HCT116 (cell line): ENCODE measurements around the gene MNX1. TPM values are rescaled to one million over a fixed set of nuclear protein-coding genes. Genes with fewer than 3 reads are reported as not detected.

Experiments
- ATAC-seq: fragments of 200-7000 bp; cut with Tn5 transposase; 2 replicates; pipeline ENCODE4 v1.9.1; 2020; ENCODE audit warnings: mild to moderate bottlenecking, moderate library complexity
- BruUV-seq: library from RNA; stranded (reverse); fragments of 400-500 nt; replicated peaks from 2 replicates; lab custom pipeline; 2021; lab: Mats Ljungman, UMichigan
- CTCF ChIA-PET: fragments of 300-600 bp; sonication (Branson Sonifier 250); formaldehyde crosslinking; loops from one replicate; lab custom pipeline; 2021; ENCODE audit warnings: antibody characterized with exemption; lab: Charles Lee
- POLR2A ChIA-PET: fragments of 300-600, 350-600 bp; sonication (Branson Sonifier 250); formaldehyde crosslinking; loops from one replicate; lab custom pipeline; 2021; ENCODE audit warnings: antibody characterized with exemption; lab: Charles Lee
- RAD21 ChIA-PET, 2 experiments: fragments of 300-600 bp; sonication (Branson Sonifier 250); formaldehyde crosslinking; loops; one replicate each; lab custom pipeline; 2023; ENCODE audit warnings: low total read pairs in 2 of 2; ENCODE audit not compliant: uncharacterized antibody in 2 of 2, unreplicated experiment in 2 of 2, low non-redundant PET in 1 of 2; lab: Charles Lee
- DNase-seq: peaks from one replicate; pipeline ENCODE4 v3.0.0-alpha.2; 2010; ENCODE audit warnings: low read depth, low spot score
- H2AFZ ChIP-seq: fragments of 200-600 bp; shearing (Covaris generic), sonication (generic); 2 replicates; pipeline ENCODE4 v1.6.1; 2017; ENCODE audit warnings: low read depth, mixed run types, mixed read lengths, antibody characterized with exemption, low read length; ENCODE audit not compliant: poor library complexity, severe bottlenecking
- H3K27ac ChIP-seq: 2 replicates; pipeline ENCODE4 v1.5.1; 2012; ENCODE audit warnings: low read depth, low read length
- H3K27me3 ChIP-seq: fragments of 200-600 bp; sonication (generic); 2 replicates; pipeline ENCODE4 v1.6.1; 2016; ENCODE audit warnings: mixed run types, low read length, mixed read lengths; ENCODE audit not compliant: insufficient read depth
- H3K36me3 ChIP-seq, 2 experiments: fragments of 200-500 bp in 1 of 2; fragments of 200-600 bp in 1 of 2; sonication (Bioruptor generic) in 1 of 2; sonication (generic) in 1 of 2; 2 replicates each; pipeline versions ENCODE4 v1.5.1 to v1.6.1; 2014 to 2016; ENCODE audit warnings: low read length in 2 of 2, inconsistent platforms in 1 of 2, mixed read lengths in 1 of 2, mixed run types in 1 of 2; ENCODE audit not compliant: insufficient read depth in 2 of 2, control insufficient read depth in 1 of 2
- H3K4me1 ChIP-seq, 2 experiments: fragments of 200-600 bp in 1 of 2; sonication (generic) in 1 of 2; 2 replicates each; pipeline versions ENCODE4 v1.5.1 to v1.6.1; 2012 to 2017; ENCODE audit warnings: low read length in 2 of 2, inconsistent platforms in 1 of 2, mild to moderate bottlenecking in 1 of 2, mixed read lengths in 1 of 2, mixed run types in 1 of 2, moderate library complexity in 1 of 2; ENCODE audit not compliant: insufficient read depth in 2 of 2, control insufficient read depth in 1 of 2
- H3K4me2 ChIP-seq: fragments of 200-600 bp; sonication (generic); 2 replicates; pipeline ENCODE4 v1.6.1; 2017; ENCODE audit warnings: mixed run types, low read length, mixed read lengths
- H3K4me3 ChIP-seq, 2 experiments: fragments of 200-600 bp in 1 of 2; sonication (generic) in 1 of 2; replicated peaks in 1 of 2; 2 replicates each; pipeline ENCODE4 v1.5.1; 2011 to 2016; ENCODE audit warnings: low read length in 2 of 2, control low read depth in 1 of 2, low read depth in 1 of 2, mild to moderate bottlenecking in 1 of 2, mixed read lengths in 1 of 2, mixed run types in 1 of 2
- H3K79me2 ChIP-seq: fragments of 200-600 bp; sonication (generic); 2 replicates; pipeline ENCODE4 v1.6.1; 2017; ENCODE audit warnings: mild to moderate bottlenecking, mixed run types, low read length, moderate library complexity, mixed read lengths; ENCODE audit not compliant: insufficient read depth
- H3K9ac ChIP-seq: fragments of 200-600 bp; sonication (generic); 2 replicates; pipeline ENCODE4 v1.6.1; 2016; ENCODE audit warnings: low read length, mixed read lengths
- H3K9me2 ChIP-seq: fragments of 200-600 bp; sonication (generic), shearing (Covaris generic); 2 replicates; pipeline ENCODE4 v1.6.1; 2017; ENCODE audit warnings: mixed run types, mild to moderate bottlenecking, moderate library complexity; ENCODE audit not compliant: insufficient read depth
- H3K9me3 ChIP-seq, 2 experiments: fragments of 200-500 bp in 1 of 2; fragments of 200-600 bp in 1 of 2; sonication (Bioruptor generic) in 1 of 2; sonication (generic) in 1 of 2; 2 replicates each; pipeline ENCODE4 v1.6.1; 2014 to 2017; ENCODE audit warnings: low read length in 2 of 2, mixed read lengths in 2 of 2, inconsistent platforms in 1 of 2, low read depth in 1 of 2, mild to moderate bottlenecking in 1 of 2, mixed run types in 1 of 2, moderate library complexity in 1 of 2; ENCODE audit not compliant: control insufficient read depth in 1 of 2, insufficient read depth in 1 of 2
- H4K20me1 ChIP-seq: fragments of 200-600 bp; sonication (generic), shearing (Covaris generic); 2 replicates; pipeline ENCODE4 v1.6.1; 2017; ENCODE audit warnings: mixed run types, mild to moderate bottlenecking, moderate library complexity; ENCODE audit not compliant: insufficient read depth
- CTCF ChIP-seq, 3 experiments: fragments of 200-600 bp in 1 of 3; sonication (generic) in 1 of 3; IDR thresholded peaks in 2 of 3; conservative IDR thresholded peaks in 1 of 3; 2 replicates each; pipeline ENCODE4 v1.5.1; 2012 to 2017; ENCODE audit warnings: low read depth in 2 of 3, low read length in 2 of 3, antibody characterized with exemption in 1 of 3, borderline replicate concordance in 1 of 3, control low read depth in 1 of 3, mild to moderate bottlenecking in 1 of 3, mixed read lengths in 1 of 3, mixed run types in 1 of 3, moderate library complexity in 1 of 3; ENCODE audit not compliant: insufficient read depth in 1 of 3
- JUND ChIP-seq: IDR thresholded peaks from 2 replicates; pipeline ENCODE4 v1.6.1; 2012
- POLR2AphosphoS5 ChIP-seq: IDR thresholded peaks from 2 replicates; pipeline ENCODE4 v1.6.1; 2011; ENCODE audit warnings: mild to moderate bottlenecking, low read depth, low read length, moderate library complexity
- RAD21 ChIP-seq: IDR thresholded peaks from 2 replicates; pipeline ENCODE4 v1.6.1; 2012; ENCODE audit warnings: low read depth, mild to moderate bottlenecking
- SRF ChIP-seq: IDR thresholded peaks from 2 replicates; pipeline ENCODE4 v1.6.1; 2012; ENCODE audit warnings: low read depth
- YY1 ChIP-seq: IDR thresholded peaks from 2 replicates; pipeline ENCODE4 v1.6.1; 2011; ENCODE audit warnings: low read length, low read depth, moderate library complexity, mild to moderate bottlenecking; ENCODE audit not compliant: insufficient replicate concordance; ENCODE audit errors: extremely low read depth
- intact Hi-C: fragments of 100-400 bp; cut with micrococcal nuclease; formaldehyde crosslinking; loops from 2 replicates; pipeline ENCODE4 v1.10.0; 2022
- total RNA-seq: library from RNA; stranded (reverse); gene quantifications from one replicate; pipeline ENCODE4 v1.2.1, GENCODE V29; 2021; ENCODE audit not compliant: unreplicated experiment
- TF ChIP-seq, protein P1 (sequence below): IDR thresholded peaks from 2 replicates; pipeline ENCODE4 v1.6.1; 2012

MNX1 gene
- total RNA-seq, 1 experiment from 2014 or later, result 7.7 TPM

GRCh38 chr7:157000741-157001653 lies 9.5 kb downstream of the MNX1 start (continued):
- TF ChIP-seq YY1 (no peak), SRF (no peak), JUND (no peak), POLR2AphosphoS5 (no peak)

GRCh38 chr7:156999958-157000726 lies 10.3 kb downstream of the MNX1 start:
- Histone ChIP-seq H3K4me3 (peak overlapping the region; percentile 47 to 59), H3K4me2 (peak overlapping the region; percentile 87), H3K27me3 (no peaks in the 10 kb centered on the region), H3K36me3 (no peaks in the 10 kb centered on the region; a peak in 1 of 4 replicates), H2AFZ (no peak overlapping the region), H3K9ac (peak overlapping the region; percentile 41; the same call in 1 of the 2 replicates), H3K4me1 (peaks cover 5 to 15% of the 10 kb centered on the region in 2 experiments; a peak in 3 of 4 replicates), H3K9me3 (no peaks in the 10 kb centered on the region), H4K20me1 (no peaks in the 10 kb centered on the region), H3K79me2 (no peaks in the 10 kb centered on the region), H3K27ac (no peak overlapping the region), H3K9me2 (no peaks in the 10 kb centered on the region)
- TF ChIP-seq RAD21, result no peak
- TF ChIP-seq, protein P1, sequence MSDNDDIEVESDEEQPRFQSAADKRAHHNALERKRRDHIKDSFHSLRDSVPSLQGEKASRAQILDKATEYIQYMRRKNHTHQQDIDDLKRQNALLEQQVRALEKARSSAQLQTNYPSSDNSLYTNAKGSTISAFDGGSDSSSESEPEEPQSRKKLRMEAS, result 0 out of 2 replicates have a peak, but pooled peaks have one; percentile 28
- 0 out of 6 replicates have a peak, but pooled peaks of 1 of the 3 experiments have one; percentile 3 for TF ChIP-seq CTCF (IDR thresholded peaks at IDR 0.05 in 2 of 3, conservative IDR thresholded peaks at IDR 0.05 in 1 of 3; ENCODE audit: borderline replicate concordance in 1 of 3, insufficient read depth in 1 of 3, low read depth in 2 of 3, low read length in 2 of 3)
- ChIA-PET CTCF (interaction anchor here (1.5 kb wide), 1 partner anchor 11 kb away, joined by 3 read pairs; the partner anchor contains the start of gene MNX1), POLR2A (no interaction called here), RAD21 (no interaction called here)
- ATAC-seq, result peak; percentile 69
- DNase-seq, result no peak
- intact Hi-C loops, result loop anchor here (5.0 kb wide), 1 partner anchor 142 kb away; no protein-coding TSS in a partner anchor
- no TSS peak for BruUV-seq
